Body of pancreas (tissue), 4 donors: ENCODE data around the gene PLXNA3.

Experiments used
- CTCF ChIP-seq, 7 experiments: fragments of 450-650 bp in 4 of 7; fragments of 200-600 bp in 3 of 7; sonication (generic) in 3 of 7; IDR thresholded peaks; one replicate each; pipeline ENCODE4 v1.5.1; 2016 to 2019; ENCODE audit warnings: antibody characterized with exemption in 7 of 7
- POLR2A ChIP-seq, 3 donors: fragments of 450-650 bp; IDR thresholded peaks; one replicate each; pipeline ENCODE4 v1.6.1; 2016; ENCODE audit warnings: antibody characterized with exemption in 3 of 3, mild to moderate bottlenecking in 2 of 3

DNA sequence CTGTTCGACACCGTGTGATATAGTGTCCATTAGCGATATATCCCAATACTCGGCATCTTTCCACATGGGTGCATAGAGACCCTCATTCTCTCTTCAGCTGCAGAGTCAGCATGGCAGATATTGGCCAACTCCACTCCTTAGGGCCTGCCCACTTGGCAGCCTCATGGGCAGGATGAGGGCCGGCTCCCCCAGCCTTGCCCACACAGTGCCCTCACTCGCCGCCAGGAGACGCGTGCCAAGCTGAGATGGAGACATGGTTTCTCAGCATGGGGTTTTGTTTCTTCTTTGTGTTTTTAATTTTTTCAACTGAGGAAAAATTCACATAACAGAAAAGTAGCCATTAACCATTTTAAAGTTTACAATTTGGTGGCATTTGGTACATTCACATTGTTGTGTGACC, 5.3 kb upstream of the PLXNA3 start:
- no peak for TF ChIP-seq CTCF (IDR thresholded peaks at IDR 0.05)
- no peak for TF ChIP-seq POLR2A (IDR thresholded peaks at IDR 0.05)
